Neutrophil (primary cell): Measurements from ENCODE around the gene CCNQ.

Experiments used
- H3K27ac ChIP-seq: fragments of 200-600 bp; sonication (generic); 2 replicates; pipeline ENCODE4 v1.5.1; 2016; ENCODE audit warnings: mild to moderate bottlenecking, moderate library complexity
- H3K27me3 ChIP-seq: fragments of 200-600 bp; sonication (generic); 2 replicates; pipeline ENCODE4 v1.6.0; 2016; ENCODE audit warnings: mild to moderate bottlenecking
- H3K36me3 ChIP-seq: fragments of 200-600 bp; sonication (generic); 2 replicates; pipeline ENCODE4 v1.5.1; 2017
- H3K4me1 ChIP-seq, 2 experiments: fragments of 200-600 bp in 1 of 2; sonication (generic) in 1 of 2; 1 replicate in 1 of 2; 2 replicates in 1 of 2; pipeline versions ENCODE4 v1.5.1 to v1.6.1; 2013 to 2016; ENCODE audit warnings: low read depth in 1 of 2, low read length in 1 of 2, mild to moderate bottlenecking in 1 of 2, moderate library complexity in 1 of 2; ENCODE audit not compliant: control insufficient read depth in 1 of 2, insufficient read depth in 1 of 2
- H3K4me3 ChIP-seq, 2 experiments: fragments of 200-600 bp in 1 of 2; sonication (generic) in 1 of 2; 1 replicate in 1 of 2; 2 replicates in 1 of 2; pipeline ENCODE4 v1.5.1; 2013 to 2016; ENCODE audit warnings: low read depth in 1 of 2, low read length in 1 of 2, mild to moderate bottlenecking in 1 of 2, moderate library complexity in 1 of 2
- H3K9me3 ChIP-seq: fragments of 200-600 bp; sonication (generic); 2 replicates; pipeline ENCODE4 v1.5.1; 2016
- TF ChIP-seq, protein P1 (sequence below): fragments of 200-600 bp; sonication (generic); IDR thresholded peaks from 2 replicates; pipeline ENCODE4 v1.5.1; 2016; ENCODE audit warnings: antibody characterized with exemption

CCNQ gene

GRCh38 chrX:153637121-153638040, 38.4 kb upstream of the CCNQ start:
- H3K4me1 ChIP-seq: no peaks in the 10 kb centered on the region
- H3K4me3 ChIP-seq: no peak overlapping the region
- no peaks in the 10 kb centered on the region for H3K36me3 ChIP-seq
- TF ChIP-seq, protein P1, sequence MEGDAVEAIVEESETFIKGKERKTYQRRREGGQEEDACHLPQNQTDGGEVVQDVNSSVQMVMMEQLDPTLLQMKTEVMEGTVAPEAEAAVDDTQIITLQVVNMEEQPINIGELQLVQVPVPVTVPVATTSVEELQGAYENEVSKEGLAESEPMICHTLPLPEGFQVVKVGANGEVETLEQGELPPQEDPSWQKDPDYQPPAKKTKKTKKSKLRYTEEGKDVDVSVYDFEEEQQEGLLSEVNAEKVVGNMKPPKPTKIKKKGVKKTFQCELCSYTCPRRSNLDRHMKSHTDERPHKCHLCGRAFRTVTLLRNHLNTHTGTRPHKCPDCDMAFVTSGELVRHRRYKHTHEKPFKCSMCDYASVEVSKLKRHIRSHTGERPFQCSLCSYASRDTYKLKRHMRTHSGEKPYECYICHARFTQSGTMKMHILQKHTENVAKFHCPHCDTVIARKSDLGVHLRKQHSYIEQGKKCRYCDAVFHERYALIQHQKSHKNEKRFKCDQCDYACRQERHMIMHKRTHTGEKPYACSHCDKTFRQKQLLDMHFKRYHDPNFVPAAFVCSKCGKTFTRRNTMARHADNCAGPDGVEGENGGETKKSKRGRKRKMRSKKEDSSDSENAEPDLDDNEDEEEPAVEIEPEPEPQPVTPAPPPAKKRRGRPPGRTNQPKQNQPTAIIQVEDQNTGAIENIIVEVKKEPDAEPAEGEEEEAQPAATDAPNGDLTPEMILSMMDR: no peak
- H3K9me3 ChIP-seq: no peaks in the 10 kb centered on the region
- H3K27ac ChIP-seq: no peak overlapping the region
- peaks cover 30% of the 10 kb centered on the region for H3K27me3 ChIP-seq

- Histone ChIP-seq H3K9me3 (no peaks in the 10 kb centered on the region), H3K27me3 (peaks cover 23% of the 10 kb centered on the region), H3K4me3 (no peak overlapping the region), H3K36me3 (no peaks in the 10 kb centered on the region), H3K27ac (no peak overlapping the region), H3K4me1 (no peaks in the 10 kb centered on the region)
- TF ChIP-seq, protein P1: no peak
These were observed 37.8 kb upstream of the CCNQ start for GRCh38 chrX:153636716-153637115.

DNA sequence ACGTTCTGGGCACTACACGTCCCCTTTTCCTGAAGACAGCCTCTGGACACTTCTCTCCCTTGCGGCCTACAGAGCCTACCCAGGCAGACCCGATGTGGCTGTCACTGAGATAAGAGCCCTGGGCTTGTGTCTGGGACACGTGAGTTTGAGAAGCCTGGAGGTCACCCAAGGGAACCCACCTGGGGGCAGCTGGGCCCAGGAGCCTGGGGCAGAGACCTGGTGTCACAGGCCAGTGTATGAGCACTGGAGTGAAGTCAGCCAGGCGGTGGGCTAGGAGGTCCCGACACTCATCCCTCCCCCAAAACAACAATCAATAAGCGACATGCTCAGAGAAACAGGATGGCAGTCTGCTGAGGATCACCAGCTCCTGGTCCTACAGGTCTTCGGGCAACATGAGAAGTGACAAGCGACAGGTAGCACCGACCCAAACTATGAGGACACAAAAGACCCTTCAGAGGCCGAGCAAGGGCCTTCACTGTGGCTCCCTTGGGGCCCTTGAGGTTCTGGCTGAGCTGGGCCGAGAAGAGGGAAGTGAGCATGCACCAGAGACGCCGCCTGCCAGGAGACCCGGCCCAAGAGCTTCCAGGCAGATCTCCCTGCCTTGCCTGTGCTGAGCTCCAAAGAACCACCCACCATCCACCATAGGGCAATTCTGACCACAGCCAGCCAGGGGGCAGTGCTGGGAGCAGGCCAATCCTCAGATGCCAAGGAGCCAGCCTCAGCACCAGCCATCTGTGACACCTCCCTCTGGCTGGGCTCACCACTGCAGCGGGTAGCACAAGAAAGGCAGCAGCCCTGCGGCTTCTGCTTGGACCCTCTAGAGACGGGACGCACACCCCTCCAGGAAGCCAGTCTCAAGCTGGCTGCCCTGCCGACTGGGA, 37.1 kb upstream of the CCNQ start:
- TF ChIP-seq, protein P1: no peak
- peaks cover 16% of the 10 kb centered on the region for H3K27me3 ChIP-seq
- no peak overlapping the region for H3K27ac ChIP-seq
- H3K36me3 ChIP-seq: no peaks in the 10 kb centered on the region
- H3K4me1 ChIP-seq: no peaks in the 10 kb centered on the region
- no peak overlapping the region for H3K4me3 ChIP-seq
- H3K9me3 ChIP-seq: no peaks in the 10 kb centered on the region

DNA sequence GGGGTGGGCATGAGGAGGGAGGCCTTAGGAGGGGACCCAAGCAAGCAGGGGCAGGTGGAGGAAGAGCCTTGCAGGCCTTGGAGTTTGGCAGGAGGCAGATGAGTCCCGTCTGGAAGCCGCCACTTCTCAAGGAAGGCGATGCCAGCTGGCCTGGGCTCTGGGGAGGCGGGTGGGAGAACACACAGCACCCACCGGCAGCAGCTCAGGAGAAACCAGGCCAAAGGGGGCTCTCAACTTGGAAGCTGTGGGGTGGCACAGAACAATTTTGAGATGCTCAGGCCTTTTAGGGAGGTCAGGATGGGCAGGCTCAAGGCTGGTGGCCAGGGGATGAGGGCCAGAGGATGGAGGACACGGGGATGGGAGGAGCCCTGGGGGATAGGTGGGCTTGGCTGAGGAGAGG, 36.4 kb upstream of the CCNQ start:
- Histone ChIP-seq H3K36me3 (no peaks in the 10 kb centered on the region), H3K4me1 (no peaks in the 10 kb centered on the region), H3K4me3 (no peak overlapping the region), H3K27ac (no peak overlapping the region), H3K27me3 (peaks cover 10% of the 10 kb centered on the region), H3K9me3 (no peaks in the 10 kb centered on the region)
- TF ChIP-seq, protein P1: no peak

DNA sequence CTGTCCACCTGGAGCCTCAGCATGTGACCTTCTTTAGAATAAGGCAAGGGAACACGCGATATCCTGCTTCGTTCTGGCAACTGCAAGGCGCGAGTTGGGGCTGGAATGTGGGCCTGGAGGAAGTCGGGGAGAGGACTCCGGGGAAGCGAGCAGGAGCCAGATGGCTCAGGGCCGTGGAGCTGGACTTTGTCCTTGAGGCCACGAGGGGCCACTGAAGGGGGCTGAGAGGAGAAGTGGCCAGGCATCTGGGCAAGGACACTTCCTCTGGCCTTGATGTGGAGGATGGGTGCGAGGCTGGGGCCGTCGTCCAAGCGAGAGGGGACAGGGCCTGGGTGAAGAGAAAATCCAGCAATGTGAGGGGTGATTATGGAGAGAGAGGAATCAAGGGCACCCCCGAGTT, 35.9 kb upstream of the CCNQ start:
- Histone ChIP-seq H3K36me3 (no peaks in the 10 kb centered on the region), H3K4me1 (no peaks in the 10 kb centered on the region), H3K9me3 (no peaks in the 10 kb centered on the region), H3K4me3 (no peak overlapping the region), H3K27ac (no peak overlapping the region), H3K27me3 (peaks cover 4% of the 10 kb centered on the region)
- TF ChIP-seq, protein P1: no peak
